WTC11 (cell line): Measurements from ENCODE around the gene COX10. TPM values are rescaled to one million over a fixed set of nuclear protein-coding genes. Genes with fewer than 3 reads are reported as not detected.
"Not testable (repeated sequence)": the region's sequence is repeated elsewhere in the genome, so short reads cannot be mapped to it uniquely, and the experiment has no call there.

ENCODE experiments used
- ATAC-seq: fragments of 200-7000 bp; cut with Tn5 transposase; 2 replicates; pipeline ENCODE4 v1.10.0; 2021; ENCODE audit warnings: mild to moderate bottlenecking, moderate library complexity
- CTCF ChIA-PET: fragments of 300-600 bp; sonication (Branson Sonifier 250); formaldehyde crosslinking; loops from one replicate; lab custom pipeline; 2021; ENCODE audit warnings: antibody characterized with exemption; lab: Charles Lee
- POLR2A ChIA-PET: fragments of 350-600 bp; sonication (Branson Sonifier 250); formaldehyde crosslinking; loops from one replicate; lab custom pipeline; 2021; ENCODE audit warnings: antibody characterized with exemption; lab: Charles Lee
- DNase-seq: peaks from one replicate; pipeline ENCODE4 v3.0.0; 2021; ENCODE audit warnings: low spot score
- H3K27ac Mint-ChIP-seq: 2 replicates; pipeline ENCODE4 v1.8.0; 2021; ENCODE audit warnings: mixed read lengths
- H3K27me3 Mint-ChIP-seq: 2 replicates; pipeline ENCODE4 v1.8.0; 2021; ENCODE audit warnings: low read depth, mild to moderate bottlenecking, moderate library complexity, mixed read lengths
- H3K36me3 Mint-ChIP-seq: 2 replicates; pipeline ENCODE4 v1.8.0; 2021; ENCODE audit warnings: mixed read lengths
- H3K4me1 Mint-ChIP-seq: 2 replicates; pipeline ENCODE4 v1.8.0; 2022; ENCODE audit warnings: mixed read lengths
- H3K4me3 Mint-ChIP-seq: 2 replicates; pipeline ENCODE4 v1.8.0; 2021; ENCODE audit warnings: mild to moderate bottlenecking, moderate library complexity, mixed read lengths
- H3K9me3 Mint-ChIP-seq: 2 replicates; pipeline ENCODE4 v1.8.0; 2021; ENCODE audit warnings: mixed read lengths
- ATF1 ChIP-seq: sonication (generic); formaldehyde crosslinking; IDR thresholded peaks from 2 replicates; pipeline ENCODE4 v1.8.1; 2023; ENCODE audit warnings: mild to moderate bottlenecking, moderate library complexity, missing genetic modification reagents
- ETV6 ChIP-seq: sonication (generic); formaldehyde crosslinking; IDR thresholded peaks from 2 replicates; pipeline ENCODE4 v1.8.1; 2022; ENCODE audit warnings: mild to moderate bottlenecking, missing genetic modification reagents
- GTF2I ChIP-seq: fragments of 250-450 bp; sonication (Bioruptor Pico); conservative IDR thresholded peaks from 2 replicates; pipeline ENCODE4 v1.4.0; 2021; ENCODE audit warnings: mild to moderate bottlenecking
- OVOL2 ChIP-seq: fragments of 250-450 bp; sonication (Bioruptor Pico); IDR thresholded peaks from 2 replicates; pipeline ENCODE4 v1.9.0; 2021; ENCODE audit warnings: mild to moderate bottlenecking, borderline replicate concordance
- RELA ChIP-seq: sonication (generic); formaldehyde crosslinking; IDR thresholded peaks from 2 replicates; pipeline ENCODE4 v1.8.1; 2022; ENCODE audit warnings: missing genetic modification reagents, mild to moderate bottlenecking, borderline replicate concordance
- SMAD3 ChIP-seq: sonication (generic); formaldehyde crosslinking; IDR thresholded peaks from 2 replicates; pipeline ENCODE4 v1.8.0; 2022; ENCODE audit warnings: missing genetic modification reagents, mild to moderate bottlenecking, borderline replicate concordance
- SOX15 ChIP-seq: fragments of 250-450 bp; sonication (Bioruptor Pico); IDR thresholded peaks from 2 replicates; pipeline ENCODE4 v1.9.0; 2021; ENCODE audit warnings: mild to moderate bottlenecking
- TCF7 ChIP-seq: sonication (generic); formaldehyde crosslinking; IDR thresholded peaks from 2 replicates; pipeline ENCODE4 v1.8.0; 2022; ENCODE audit warnings: mild to moderate bottlenecking, low read depth, missing genetic modification reagents, moderate library complexity
- ZBTB21 ChIP-seq: sonication (generic); formaldehyde crosslinking; IDR thresholded peaks from 2 replicates; pipeline ENCODE4 v1.8.1; 2023; ENCODE audit warnings: mild to moderate bottlenecking, missing genetic modification reagents, borderline replicate concordance
- ZNF416 ChIP-seq: fragments of 250-450 bp; sonication (Bioruptor Pico); IDR thresholded peaks from 2 replicates; pipeline ENCODE4 v1.9.0; 2021; ENCODE audit warnings: mild to moderate bottlenecking, inconsistent platforms
- ZNF423 ChIP-seq: fragments of 250-450 bp; sonication (Bioruptor Pico); IDR thresholded peaks from 2 replicates; pipeline ENCODE4 v2.1.2; 2022; ENCODE audit warnings: mild to moderate bottlenecking, moderate library complexity
- total RNA-seq: library from RNA; stranded (reverse); gene quantifications from 3 replicates; pipeline ENCODE4 v1.2.3, GENCODE V29; 2021
- TF ChIP-seq, protein P1 (sequence below): sonication (generic); formaldehyde crosslinking; IDR thresholded peaks from 2 replicates; pipeline ENCODE4 v1.8.1; 2023; ENCODE audit warnings: mild to moderate bottlenecking, missing genetic modification reagents
- TF ChIP-seq, protein P2 (sequence below): fragments of 250-450 bp; sonication (Bioruptor Pico); IDR thresholded peaks from 2 replicates; pipeline ENCODE4 v2.1.2; 2022; ENCODE audit warnings: mild to moderate bottlenecking, moderate library complexity
- TF ChIP-seq, protein P3 (sequence below): fragments of 250-450 bp; sonication (Bioruptor Pico); IDR thresholded peaks from 2 replicates; pipeline ENCODE4 v1.9.0; 2021; ENCODE audit warnings: mild to moderate bottlenecking
- TF ChIP-seq, protein P4 (sequence below): sonication (generic); formaldehyde crosslinking; IDR thresholded peaks from 2 replicates; pipeline ENCODE4 v1.8.0; 2022; ENCODE audit warnings: mild to moderate bottlenecking, missing genetic modification reagents

COX10 gene
- total RNA-seq, 1 experiment from 2014 or later, result 22.0 TPM

DNA sequence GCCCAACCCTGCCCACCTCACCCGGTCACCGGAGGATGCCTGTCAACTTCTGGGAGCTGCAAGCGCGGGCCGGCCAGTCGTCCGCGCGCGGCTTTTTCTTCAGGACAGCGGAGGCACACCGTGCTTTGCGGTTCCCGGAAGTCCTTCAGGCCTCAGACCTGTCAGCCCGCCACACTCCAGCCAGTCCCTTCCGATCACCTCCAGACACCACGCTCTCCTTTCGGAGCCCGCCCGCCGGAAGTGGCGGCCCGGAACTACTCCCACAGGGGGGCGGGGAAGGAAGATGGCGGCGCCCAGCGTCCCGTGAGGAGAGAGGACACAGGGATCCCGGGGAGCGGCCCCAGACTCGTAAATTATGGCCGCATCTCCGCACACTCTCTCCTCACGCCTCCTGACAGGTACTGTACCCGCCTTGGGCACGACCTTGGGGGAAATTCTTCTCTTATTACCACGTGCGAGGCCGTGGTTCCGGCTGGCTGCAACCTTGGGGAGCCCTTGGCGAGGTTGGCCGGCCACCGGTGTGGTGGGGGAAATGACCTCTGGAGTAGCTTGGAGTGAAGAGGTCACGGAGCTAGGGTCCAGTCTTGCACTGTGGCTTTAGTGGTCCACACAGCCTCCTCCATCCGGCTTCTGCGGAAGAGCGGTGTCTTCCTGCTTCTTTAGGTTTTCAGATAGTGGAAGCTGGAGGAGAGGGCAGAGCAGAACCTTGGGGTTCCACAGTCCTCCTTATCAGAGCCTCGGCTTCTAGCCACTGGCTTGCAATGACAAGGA lies at the start of gene COX10 (continued):
- TF ChIP-seq, protein P1, sequence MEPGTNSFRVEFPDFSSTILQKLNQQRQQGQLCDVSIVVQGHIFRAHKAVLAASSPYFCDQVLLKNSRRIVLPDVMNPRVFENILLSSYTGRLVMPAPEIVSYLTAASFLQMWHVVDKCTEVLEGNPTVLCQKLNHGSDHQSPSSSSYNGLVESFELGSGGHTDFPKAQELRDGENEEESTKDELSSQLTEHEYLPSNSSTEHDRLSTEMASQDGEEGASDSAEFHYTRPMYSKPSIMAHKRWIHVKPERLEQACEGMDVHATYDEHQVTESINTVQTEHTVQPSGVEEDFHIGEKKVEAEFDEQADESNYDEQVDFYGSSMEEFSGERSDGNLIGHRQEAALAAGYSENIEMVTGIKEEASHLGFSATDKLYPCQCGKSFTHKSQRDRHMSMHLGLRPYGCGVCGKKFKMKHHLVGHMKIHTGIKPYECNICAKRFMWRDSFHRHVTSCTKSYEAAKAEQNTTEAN, result no peak
- peak; percentile 79; the same call in 1 of the 2 replicates for TF ChIP-seq ZNF416 (CRISPR knock-in tag)
- no peak for TF ChIP-seq SOX15 (CRISPR knock-in tag)
- no peak for TF ChIP-seq OVOL2 (CRISPR knock-in tag)
- TF ChIP-seq RELA (CRISPR knock-in tag), result no peak
- TF ChIP-seq, protein P2, sequence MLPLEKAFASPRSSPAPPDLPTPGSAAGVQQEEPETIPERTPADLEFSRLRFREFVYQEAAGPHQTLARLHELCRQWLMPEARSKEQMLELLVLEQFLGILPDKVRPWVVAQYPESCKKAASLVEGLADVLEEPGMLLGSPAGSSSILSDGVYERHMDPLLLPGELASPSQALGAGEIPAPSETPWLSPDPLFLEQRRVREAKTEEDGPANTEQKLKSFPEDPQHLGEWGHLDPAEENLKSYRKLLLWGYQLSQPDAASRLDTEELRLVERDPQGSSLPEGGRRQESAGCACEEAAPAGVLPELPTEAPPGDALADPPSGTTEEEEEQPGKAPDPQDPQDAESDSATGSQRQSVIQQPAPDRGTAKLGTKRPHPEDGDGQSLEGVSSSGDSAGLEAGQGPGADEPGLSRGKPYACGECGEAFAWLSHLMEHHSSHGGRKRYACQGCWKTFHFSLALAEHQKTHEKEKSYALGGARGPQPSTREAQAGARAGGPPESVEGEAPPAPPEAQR (CRISPR knock-in tag), result no peak
- no peak for TF ChIP-seq ZNF423
- TF ChIP-seq, protein P3, sequence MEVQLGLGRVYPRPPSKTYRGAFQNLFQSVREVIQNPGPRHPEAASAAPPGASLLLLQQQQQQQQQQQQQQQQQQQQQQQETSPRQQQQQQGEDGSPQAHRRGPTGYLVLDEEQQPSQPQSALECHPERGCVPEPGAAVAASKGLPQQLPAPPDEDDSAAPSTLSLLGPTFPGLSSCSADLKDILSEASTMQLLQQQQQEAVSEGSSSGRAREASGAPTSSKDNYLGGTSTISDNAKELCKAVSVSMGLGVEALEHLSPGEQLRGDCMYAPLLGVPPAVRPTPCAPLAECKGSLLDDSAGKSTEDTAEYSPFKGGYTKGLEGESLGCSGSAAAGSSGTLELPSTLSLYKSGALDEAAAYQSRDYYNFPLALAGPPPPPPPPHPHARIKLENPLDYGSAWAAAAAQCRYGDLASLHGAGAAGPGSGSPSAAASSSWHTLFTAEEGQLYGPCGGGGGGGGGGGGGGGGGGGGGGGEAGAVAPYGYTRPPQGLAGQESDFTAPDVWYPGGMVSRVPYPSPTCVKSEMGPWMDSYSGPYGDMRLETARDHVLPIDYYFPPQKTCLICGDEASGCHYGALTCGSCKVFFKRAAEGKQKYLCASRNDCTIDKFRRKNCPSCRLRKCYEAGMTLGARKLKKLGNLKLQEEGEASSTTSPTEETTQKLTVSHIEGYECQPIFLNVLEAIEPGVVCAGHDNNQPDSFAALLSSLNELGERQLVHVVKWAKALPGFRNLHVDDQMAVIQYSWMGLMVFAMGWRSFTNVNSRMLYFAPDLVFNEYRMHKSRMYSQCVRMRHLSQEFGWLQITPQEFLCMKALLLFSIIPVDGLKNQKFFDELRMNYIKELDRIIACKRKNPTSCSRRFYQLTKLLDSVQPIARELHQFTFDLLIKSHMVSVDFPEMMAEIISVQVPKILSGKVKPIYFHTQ (CRISPR knock-in tag), result no peak
- TF ChIP-seq GTF2I (CRISPR knock-in tag), result no peak
- peak; percentile 61; the same call in 1 of the 2 replicates for TF ChIP-seq SMAD3 (CRISPR knock-in tag)
- TF ChIP-seq, protein P4, sequence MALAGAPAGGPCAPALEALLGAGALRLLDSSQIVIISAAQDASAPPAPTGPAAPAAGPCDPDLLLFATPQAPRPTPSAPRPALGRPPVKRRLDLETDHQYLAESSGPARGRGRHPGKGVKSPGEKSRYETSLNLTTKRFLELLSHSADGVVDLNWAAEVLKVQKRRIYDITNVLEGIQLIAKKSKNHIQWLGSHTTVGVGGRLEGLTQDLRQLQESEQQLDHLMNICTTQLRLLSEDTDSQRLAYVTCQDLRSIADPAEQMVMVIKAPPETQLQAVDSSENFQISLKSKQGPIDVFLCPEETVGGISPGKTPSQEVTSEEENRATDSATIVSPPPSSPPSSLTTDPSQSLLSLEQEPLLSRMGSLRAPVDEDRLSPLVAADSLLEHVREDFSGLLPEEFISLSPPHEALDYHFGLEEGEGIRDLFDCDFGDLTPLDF (CRISPR knock-in tag), result no peak
- TF ChIP-seq ETV6, result peak; percentile 75
- 0 out of 2 replicates have a peak, but pooled peaks have one; percentile 20 for TF ChIP-seq ZBTB21
- TF ChIP-seq TCF7 (CRISPR knock-in tag), result no peak
- no peak for TF ChIP-seq ATF1

DNA sequence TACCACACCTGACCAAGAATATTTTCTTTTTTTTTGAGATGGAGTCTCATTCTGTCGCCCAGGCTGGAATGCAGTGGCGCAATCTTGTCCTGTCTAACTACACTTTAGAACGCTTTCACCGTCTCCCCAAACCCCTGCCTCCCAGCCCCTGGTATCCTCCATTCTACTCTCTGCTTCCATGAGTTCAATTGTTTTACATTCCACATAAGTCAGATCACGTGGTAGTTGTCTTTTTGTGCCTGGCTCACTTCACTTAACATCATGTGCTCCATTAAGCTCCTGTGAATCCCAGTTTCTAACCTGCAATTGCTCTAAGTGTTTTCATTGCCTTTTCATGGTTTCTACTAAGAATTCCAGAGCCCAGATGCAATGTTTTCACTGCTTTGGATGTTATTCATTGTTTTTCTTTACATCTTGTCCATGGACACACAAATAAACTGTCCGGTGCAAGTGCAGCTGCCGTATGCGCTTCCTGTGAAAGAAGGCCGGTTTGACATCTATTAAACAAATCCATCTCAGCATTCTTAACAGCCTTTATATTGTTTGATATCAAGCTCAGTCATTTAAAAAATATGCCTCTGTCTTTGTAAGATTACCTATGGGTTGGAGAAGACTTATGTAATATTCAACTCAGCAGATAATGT lies 47.5 kb upstream of the COX10 start:
- H3K4me3 Mint-ChIP-seq, H3K9me3 Mint-ChIP-seq, H3K4me1 Mint-ChIP-seq, POLR2A ChIA-PET, H3K27me3 Mint-ChIP-seq, H3K27ac Mint-ChIP-seq, ATAC-seq, DNase-seq, CTCF ChIA-PET, H3K36me3 Mint-ChIP-seq: not testable (repeated sequence)

DNA sequence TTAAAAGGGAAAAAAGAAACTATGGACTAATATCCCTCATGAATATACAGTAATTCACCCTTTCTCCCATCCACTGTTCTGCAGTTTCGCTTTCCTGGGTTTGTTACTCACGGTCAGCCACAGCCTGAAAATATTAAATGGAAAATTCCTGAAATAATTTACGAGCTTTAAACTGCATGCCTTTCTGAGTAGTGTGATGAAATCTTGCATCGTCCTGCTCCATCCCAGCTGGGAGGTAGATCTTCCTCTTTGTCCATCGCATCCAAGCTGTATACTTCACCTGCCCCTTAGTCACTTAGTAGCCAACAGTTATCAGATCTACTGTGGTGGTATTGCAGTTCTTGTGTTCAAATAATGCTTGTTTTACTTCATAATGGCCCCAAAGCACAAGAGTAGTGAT lies 39.5 kb upstream of the COX10 start:
- H3K4me1 Mint-ChIP-seq, ATAC-seq, POLR2A ChIA-PET, DNase-seq, H3K4me3 Mint-ChIP-seq, H3K9me3 Mint-ChIP-seq, H3K27ac Mint-ChIP-seq, CTCF ChIA-PET, H3K27me3 Mint-ChIP-seq: not testable (repeated sequence)
- peaks cover 27% of the 10 kb centered on the region for H3K36me3 Mint-ChIP-seq
